Loucy (cell line): Measurements from ENCODE around the gene MEGF6.

Source experiments
- EZH2phosphoT487 ChIP-seq: fragments of 200-600 bp; IDR thresholded peaks from 2 replicates; pipeline ENCODE4 v1.6.1; 2018; ENCODE audit warnings: antibody characterized with exemption, mild to moderate bottlenecking, moderate library complexity, borderline replicate concordance
- TF ChIP-seq, protein P1 (sequence below): fragments of 200-600 bp; sonication (generic); conservative IDR thresholded peaks from 2 replicates; pipeline ENCODE4 v1.5.1; 2014; ENCODE audit warnings: mild to moderate bottlenecking, antibody characterized with exemption, low read length

DNA sequence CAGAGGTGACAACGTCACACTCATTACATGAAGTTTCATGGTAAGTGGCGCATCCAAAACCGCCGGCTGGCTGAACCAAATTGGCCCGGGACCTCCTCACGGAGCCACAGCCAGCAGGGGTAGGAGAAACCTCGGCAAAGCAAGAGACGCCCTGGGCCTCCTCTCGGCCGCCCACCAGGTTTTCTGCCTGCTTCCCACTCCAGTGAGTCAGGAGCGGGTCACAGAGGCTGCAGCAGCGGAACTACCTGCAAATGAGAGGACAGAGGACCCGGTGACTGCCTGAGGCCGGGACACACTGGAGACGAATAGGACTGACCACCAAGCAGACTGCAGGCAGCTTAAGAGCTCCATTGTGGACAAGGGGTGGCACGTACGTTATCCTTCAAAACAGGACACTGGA lies 55.0 kb downstream of the MEGF6 start:
- TF ChIP-seq, protein P1, sequence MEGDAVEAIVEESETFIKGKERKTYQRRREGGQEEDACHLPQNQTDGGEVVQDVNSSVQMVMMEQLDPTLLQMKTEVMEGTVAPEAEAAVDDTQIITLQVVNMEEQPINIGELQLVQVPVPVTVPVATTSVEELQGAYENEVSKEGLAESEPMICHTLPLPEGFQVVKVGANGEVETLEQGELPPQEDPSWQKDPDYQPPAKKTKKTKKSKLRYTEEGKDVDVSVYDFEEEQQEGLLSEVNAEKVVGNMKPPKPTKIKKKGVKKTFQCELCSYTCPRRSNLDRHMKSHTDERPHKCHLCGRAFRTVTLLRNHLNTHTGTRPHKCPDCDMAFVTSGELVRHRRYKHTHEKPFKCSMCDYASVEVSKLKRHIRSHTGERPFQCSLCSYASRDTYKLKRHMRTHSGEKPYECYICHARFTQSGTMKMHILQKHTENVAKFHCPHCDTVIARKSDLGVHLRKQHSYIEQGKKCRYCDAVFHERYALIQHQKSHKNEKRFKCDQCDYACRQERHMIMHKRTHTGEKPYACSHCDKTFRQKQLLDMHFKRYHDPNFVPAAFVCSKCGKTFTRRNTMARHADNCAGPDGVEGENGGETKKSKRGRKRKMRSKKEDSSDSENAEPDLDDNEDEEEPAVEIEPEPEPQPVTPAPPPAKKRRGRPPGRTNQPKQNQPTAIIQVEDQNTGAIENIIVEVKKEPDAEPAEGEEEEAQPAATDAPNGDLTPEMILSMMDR = no peak
- TF ChIP-seq EZH2phosphoT487 = no peak
